Lower leg skin (tissue), 3 donors: ENCODE measurements around the gene ZFAND5.

Experiments
- CTCF ChIP-seq, 3 donors: fragments of 450-650 bp; IDR thresholded peaks; one replicate each; pipeline ENCODE4 v1.5.1; 2016; ENCODE audit warnings: antibody characterized with exemption in 3 of 3, mild to moderate bottlenecking in 3 of 3, moderate library complexity in 2 of 3
- POLR2A ChIP-seq, 2 donors: fragments of 450-650 bp; IDR thresholded peaks; one replicate each; pipeline ENCODE4 v1.6.1; 2016 to 2017; ENCODE audit warnings: antibody characterized with exemption in 2 of 2, mild to moderate bottlenecking in 1 of 2, moderate library complexity in 1 of 2

- TF ChIP-seq CTCF (IDR thresholded peaks at IDR 0.05) (no peak), POLR2A (IDR thresholded peaks at IDR 0.05) (no peak)
These were observed 19.1 kb upstream of the ZFAND5 start for GRCh38 chr9:72383978-72384709.
